Panc1 (cell line): ENCODE results near the gene C3orf22. TPM values are rescaled to one million over a fixed set of nuclear protein-coding genes. Genes with fewer than 3 reads are reported as not detected.
A peak's percentile ranks its signal among the peaks of the same experiment; 100 is the strongest.

Experiments used
- ATAC-seq: fragments of 200-7000 bp; cut with Tn5 transposase; 2 replicates; pipeline ENCODE4 v1.9.1; 2020; ENCODE audit warnings: mild to moderate bottlenecking, moderate library complexity
- BruUV-seq: library from RNA; stranded (reverse); fragments of 400-500 nt; replicated peaks from 2 replicates; lab custom pipeline; 2021; lab: Mats Ljungman, UMichigan
- CTCF ChIA-PET: fragments of 300-600 bp; sonication (Branson Sonifier 250); formaldehyde crosslinking; loops from one replicate; lab custom pipeline; 2022; ENCODE audit warnings: antibody characterized with exemption; lab: Charles Lee
- POLR2A ChIA-PET: fragments of 300-600 bp; sonication (Branson Sonifier 250); formaldehyde crosslinking; loops from one replicate; lab custom pipeline; 2022; ENCODE audit warnings: antibody characterized with exemption; lab: Charles Lee
- DNase-seq: peaks from one replicate; pipeline ENCODE4 v3.0.0-alpha.2; 2010; ENCODE audit warnings: low read depth, low spot score
- H3K27ac ChIP-seq: 2 replicates; pipeline ENCODE4 v1.5.1; 2011; ENCODE audit warnings: mild to moderate bottlenecking, low read length, inconsistent platforms
- H3K27me3 ChIP-seq: fragments of 200-500 bp; sonication (Bioruptor generic); 2 replicates; pipeline ENCODE4 v1.6.0; 2014; ENCODE audit warnings: low read length, inconsistent platforms; ENCODE audit not compliant: control insufficient read depth, insufficient read depth
- H3K36me3 ChIP-seq: fragments of 200-500 bp; sonication (Bioruptor generic); 2 replicates; pipeline ENCODE4 v1.5.1; 2014; ENCODE audit warnings: inconsistent platforms, mild to moderate bottlenecking, low read length, moderate library complexity; ENCODE audit not compliant: control insufficient read depth, insufficient read depth
- H3K4me1 ChIP-seq: 2 replicates; pipeline ENCODE4 v1.5.1; 2011; ENCODE audit warnings: inconsistent platforms, mild to moderate bottlenecking, low read length, moderate library complexity; ENCODE audit not compliant: control insufficient read depth, insufficient read depth
- H3K4me3 ChIP-seq, 2 experiments: 2 replicates each; pipeline ENCODE4 v1.5.1; 2011 to 2012; ENCODE audit warnings: low read depth in 2 of 2, low read length in 2 of 2, mild to moderate bottlenecking in 2 of 2, inconsistent platforms in 1 of 2, moderate library complexity in 1 of 2
- H3K9me3 ChIP-seq: fragments of 200-500 bp; sonication (Bioruptor generic); 2 replicates; pipeline ENCODE4 v1.5.1; 2014; ENCODE audit warnings: low read depth, mild to moderate bottlenecking, inconsistent platforms, low read length, moderate library complexity; ENCODE audit not compliant: control insufficient read depth, insufficient read depth
- CTCF ChIP-seq: fragments of 450-650 bp; IDR thresholded peaks from 2 replicates; pipeline ENCODE4 v1.5.1; 2017; ENCODE audit warnings: mild to moderate bottlenecking
- POLR2AphosphoS5 ChIP-seq: IDR thresholded peaks from 2 replicates; pipeline ENCODE4 v1.6.1; 2012; ENCODE audit warnings: mild to moderate bottlenecking, low read depth, low read length, moderate library complexity
- REST ChIP-seq, 2 experiments: IDR thresholded peaks; 2 replicates each; pipeline ENCODE4 v1.6.1; 2011 to 2012; ENCODE audit warnings: low read depth in 2 of 2, control low read depth in 1 of 2, low read length in 1 of 2, mild to moderate bottlenecking in 1 of 2, moderate library complexity in 1 of 2; ENCODE audit not compliant: insufficient read depth in 1 of 2
- SIN3A ChIP-seq: IDR thresholded peaks from 2 replicates; pipeline ENCODE4 v1.6.1; 2012; ENCODE audit warnings: low read depth, mild to moderate bottlenecking, low read length, moderate library complexity, borderline replicate concordance; ENCODE audit not compliant: insufficient read depth
- TCF7L2 ChIP-seq: IDR thresholded peaks from 2 replicates; pipeline ENCODE4 v1.6.1; 2011; ENCODE audit warnings: mild to moderate bottlenecking, low read depth, low read length, inconsistent platforms
- in situ Hi-C: cut with HindIII; loops from 2 replicates; pipeline ENCODE4 v1.10.0; 2016; ENCODE audit warnings: low sequenced_read_pairs, low pct_unique_long_range_greater_than_20kb
- intact Hi-C: fragments of 100-400 bp; cut with micrococcal nuclease; formaldehyde crosslinking; loops from one replicate; pipeline ENCODE4 v1.10.0; 2022; ENCODE audit not compliant: unreplicated experiment
- total RNA-seq: library from RNA; stranded (reverse); gene quantifications from one replicate; pipeline ENCODE4 v1.2.1, GENCODE V29; 2021; ENCODE audit not compliant: unreplicated experiment

The C3orf22 gene
- total RNA-seq, 1 experiment from 2014 or later: not detected

- intact Hi-C loops (no loop called here), in situ Hi-C loops (no loop called here)
- TF ChIP-seq TCF7L2 (no peak), POLR2AphosphoS5 (no peak), SIN3A (no peak), REST (IDR thresholded peaks at IDR 0.05; ENCODE audit: insufficient read depth in 1 of 2, low read depth in 2 of 2, low read length in 1 of 2) (no peak), CTCF (no peak)
- Histone ChIP-seq H3K27ac (no peak overlapping the region), H3K27me3 (peaks cover 24% of the 10 kb centered on the region), H3K9me3 (no peaks in the 10 kb centered on the region), H3K4me1 (peaks cover 6% of the 10 kb centered on the region; the same call in 1 of the 2 replicates), H3K4me3 (no peak overlapping the region), H3K36me3 (no peaks in the 10 kb centered on the region)
- DNase-seq (no peak), ATAC-seq (0 out of 2 replicates have a peak, but pooled peaks have one; percentile 17)
- ChIA-PET CTCF (interaction anchor here (0.5 to 0.7 kb wide), 2 partner anchors 11 to 25 kb away, joined by 3 read pairs; no protein-coding TSS in a partner anchor), POLR2A (no interaction called here)
- BruUV-seq: no TSS peak
Measured at GRCh38 chr3:126537116-126537729, 21.5 kb downstream of the C3orf22 start.

- CTCF ChIA-PET: interaction anchor here (0.6 kb wide), 1 partner anchor 597 kb away, joined by 3 read pairs; no protein-coding TSS in a partner anchor
- TF ChIP-seq TCF7L2: no peak
- no peak for TF ChIP-seq POLR2AphosphoS5
- no peak for TF ChIP-seq CTCF
- no peak for TF ChIP-seq REST (IDR thresholded peaks at IDR 0.05; ENCODE audit: insufficient read depth in 1 of 2, low read depth in 2 of 2, low read length in 1 of 2)
- no peak for TF ChIP-seq SIN3A
- in situ Hi-C loops (no loop called here), intact Hi-C loops (no loop called here)
- no peaks in the 10 kb centered on the region for H3K9me3 ChIP-seq
- no peaks in the 10 kb centered on the region for H3K36me3 ChIP-seq
- DNase-seq (no peak), ATAC-seq (no peak)
- BruUV-seq: no TSS peak
- H3K27me3 ChIP-seq: peaks cover 30% of the 10 kb centered on the region
- no peak overlapping the region for H3K27ac ChIP-seq
- peaks cover 6% of the 10 kb centered on the region; the same call in 1 of the 2 replicates for H3K4me1 ChIP-seq
- POLR2A ChIA-PET: no interaction called here
- H3K4me3 ChIP-seq: no peak overlapping the region
Measured at GRCh38 chr3:126536126-126536525, 22.6 kb downstream of the C3orf22 start.
